Loucy (cell line): ENCODE measurements around the gene SYNPO.

ENCODE experiments used
- H2AFZ ChIP-seq: fragments of 200-600 bp; sonication (generic); 2 replicates; pipeline ENCODE4 v1.6.0; 2016; ENCODE audit warnings: antibody characterized with exemption, mild to moderate bottlenecking, low read length, moderate library complexity
- H3F3A ChIP-seq: fragments of 200-600 bp; 2 replicates; pipeline ENCODE4 v1.6.0; 2016; ENCODE audit warnings: antibody characterized with exemption, low read depth, mild to moderate bottlenecking
- H3K27me3 ChIP-seq: fragments of 200-600 bp; sonication (generic); 2 replicates; pipeline ENCODE4 v1.6.1; 2014; ENCODE audit warnings: low read length, mild to moderate bottlenecking; ENCODE audit not compliant: insufficient read depth, poor library complexity, severe bottlenecking
- H3K36me3 ChIP-seq: fragments of 200-600 bp; sonication (generic); 2 replicates; pipeline ENCODE4 v1.6.1; 2016; ENCODE audit warnings: low read length; ENCODE audit not compliant: insufficient read depth
- H3K4me1 ChIP-seq: fragments of 200-600 bp; sonication (generic); 2 replicates; pipeline ENCODE4 v1.5.1; 2014; ENCODE audit warnings: low read length, mild to moderate bottlenecking; ENCODE audit not compliant: insufficient read depth, poor library complexity, severe bottlenecking
- H3K4me2 ChIP-seq: fragments of 200-600 bp; sonication (generic); 2 replicates; pipeline ENCODE4 v1.6.0; 2014; ENCODE audit warnings: antibody characterized with exemption, low read length, low read depth, mild to moderate bottlenecking; ENCODE audit not compliant: poor library complexity, severe bottlenecking
- H3K4me3 ChIP-seq: fragments of 200-600 bp; sonication (generic); 2 replicates; pipeline ENCODE4 v1.5.1; 2014; ENCODE audit warnings: low read length, mild to moderate bottlenecking, mixed read lengths; ENCODE audit not compliant: poor library complexity, severe bottlenecking
- H3K79me2 ChIP-seq: fragments of 200-600 bp; sonication (generic); 2 replicates; pipeline ENCODE4 v1.6.1; 2014; ENCODE audit warnings: low read length; ENCODE audit not compliant: insufficient read depth
- H3K9ac ChIP-seq: fragments of 200-600 bp; sonication (generic); 2 replicates; pipeline ENCODE4 v1.6.0; 2014; ENCODE audit warnings: mild to moderate bottlenecking, low read depth, low read length, moderate library complexity; ENCODE audit not compliant: poor library complexity, severe bottlenecking
- H3K9me2 ChIP-seq: fragments of 200-600 bp; sonication (generic); replicated peaks from 2 replicates; pipeline ENCODE4 v1.6.1; 2016; ENCODE audit warnings: low read depth, low read length, mixed read lengths
- H3K9me3 ChIP-seq: fragments of 200-600 bp; sonication (generic); 2 replicates; pipeline ENCODE4 v1.6.1; 2014; ENCODE audit warnings: mild to moderate bottlenecking, antibody characterized with exemption, low read length, low read depth; ENCODE audit not compliant: insufficient read depth
- H4K20me1 ChIP-seq: fragments of 200-600 bp; sonication (generic); 2 replicates; pipeline ENCODE4 v1.6.0; 2014; ENCODE audit warnings: antibody characterized with exemption, low read length, mild to moderate bottlenecking; ENCODE audit not compliant: insufficient read depth, poor library complexity, severe bottlenecking
- CTCF ChIP-seq: fragments of 200-600 bp; sonication (generic); conservative IDR thresholded peaks from 2 replicates; pipeline ENCODE4 v1.5.1; 2014; ENCODE audit warnings: mild to moderate bottlenecking, antibody characterized with exemption, low read length
- EZH2phosphoT487 ChIP-seq: fragments of 200-600 bp; IDR thresholded peaks from 2 replicates; pipeline ENCODE4 v1.6.1; 2018; ENCODE audit warnings: antibody characterized with exemption, mild to moderate bottlenecking, moderate library complexity, borderline replicate concordance

Gene SYNPO

GRCh38 chr5:150638053-150638444 lies 2.4 kb upstream of the SYNPO start:
- Histone ChIP-seq H3F3A (no peaks in the 10 kb centered on the region), H3K4me3 (no peak overlapping the region), H3K4me2 (no peak overlapping the region), H3K79me2 (no peaks in the 10 kb centered on the region), H3K36me3 (no peaks in the 10 kb centered on the region), H4K20me1 (no peaks in the 10 kb centered on the region), H3K9ac (no peak overlapping the region), H3K4me1 (no peaks in the 10 kb centered on the region), H3K9me3 (no peaks in the 10 kb centered on the region), H3K27me3 (no peaks in the 10 kb centered on the region), H3K9me2 (no peaks in the 10 kb centered on the region), H2AFZ (no peak overlapping the region)
- TF ChIP-seq EZH2phosphoT487 (no peak), CTCF (no peak)

GRCh38 chr5:150638488-150639376 lies 1.7 kb upstream of the SYNPO start:
- Histone ChIP-seq H3K36me3 (no peaks in the 10 kb centered on the region), H3K4me2 (no peak overlapping the region), H4K20me1 (no peaks in the 10 kb centered on the region), H3K27me3 (no peaks in the 10 kb centered on the region), H3K4me3 (no peak overlapping the region), H3K4me1 (no peaks in the 10 kb centered on the region), H3K79me2 (no peaks in the 10 kb centered on the region), H3K9me3 (no peaks in the 10 kb centered on the region), H2AFZ (no peak overlapping the region), H3K9ac (no peak overlapping the region), H3F3A (no peaks in the 10 kb centered on the region), H3K9me2 (no peaks in the 10 kb centered on the region)
- TF ChIP-seq CTCF (no peak), EZH2phosphoT487 (no peak)

- Histone ChIP-seq H4K20me1 (no peaks in the 10 kb centered on the region), H3K79me2 (no peaks in the 10 kb centered on the region), H2AFZ (no peak overlapping the region), H3K4me1 (no peaks in the 10 kb centered on the region), H3K36me3 (no peaks in the 10 kb centered on the region), H3K4me3 (no peak overlapping the region), H3K9ac (no peak overlapping the region), H3K9me3 (no peaks in the 10 kb centered on the region), H3K9me2 (no peaks in the 10 kb centered on the region), H3K4me2 (no peak overlapping the region), H3F3A (no peaks in the 10 kb centered on the region), H3K27me3 (no peaks in the 10 kb centered on the region)
- TF ChIP-seq EZH2phosphoT487 (no peak), CTCF (no peak)
Measured at GRCh38 chr5:150639377-150639692, 1.1 kb upstream of the SYNPO start.
